HepG2 (cell line): ENCODE measurements around the gene NPFFR1. TPM values are rescaled to one million over a fixed set of nuclear protein-coding genes. Genes with fewer than 3 reads are reported as not detected.

Experiments used
- ATRX ChIP-seq: sonication (generic); formaldehyde crosslinking; IDR thresholded peaks from 2 replicates; pipeline ENCODE4 v1.4.0; 2020; ENCODE audit warnings: missing genetic modification reagents, borderline replicate concordance
- CTCF ChIP-seq: sonication (generic); formaldehyde crosslinking; IDR thresholded peaks from 2 replicates; pipeline ENCODE4 v1.5.0; 2020; ENCODE audit warnings: mild to moderate bottlenecking, missing genetic modification reagents, moderate library complexity
- KLF16 ChIP-seq, 2 experiments: sonication (generic) in 1 of 2; formaldehyde crosslinking in 1 of 2; IDR thresholded peaks; 2 replicates each; pipeline versions ENCODE4 v1.6.1 to v1.8.0; 2016 to 2023; ENCODE audit warnings: missing genetic modification reagents in 2 of 2, missing compliant biosample characterization in 1 of 2
- MEIS1 ChIP-seq: sonication (generic); formaldehyde crosslinking; IDR thresholded peaks from 2 replicates; pipeline ENCODE4 v1.9.0; 2021; ENCODE audit warnings: mild to moderate bottlenecking, missing genetic modification reagents, moderate library complexity, borderline replicate concordance
- MTF2 ChIP-seq: sonication (generic); formaldehyde crosslinking; IDR thresholded peaks from 2 replicates; pipeline ENCODE4 v1.5.0; 2020; ENCODE audit warnings: missing genetic modification reagents, borderline replicate concordance
- NFKBIZ ChIP-seq: IDR thresholded peaks from 2 replicates; pipeline ENCODE4 v1.6.1; 2018; ENCODE audit warnings: missing genetic modification reagents, missing compliant biosample characterization
- UBTF ChIP-seq: sonication (generic); formaldehyde crosslinking; IDR thresholded peaks from 2 replicates; pipeline ENCODE4 v1.4.0; 2020; ENCODE audit warnings: mild to moderate bottlenecking, missing genetic modification reagents
- ZEB1 ChIP-seq: IDR thresholded peaks from 2 replicates; pipeline ENCODE4 v1.6.1; 2012; ENCODE audit warnings: mild to moderate bottlenecking, low read depth, inconsistent platforms; ENCODE audit not compliant: insufficient replicate concordance
- ZNF230 ChIP-seq: sonication (generic); formaldehyde crosslinking; IDR thresholded peaks from 2 replicates; pipeline ENCODE4 v1.4.0; 2020; ENCODE audit warnings: mild to moderate bottlenecking, missing genetic modification reagents
- ZNF281 ChIP-seq: sonication (generic); formaldehyde crosslinking; IDR thresholded peaks from 2 replicates; pipeline ENCODE4 v1.4.0; 2020; ENCODE audit warnings: missing genetic modification reagents, borderline replicate concordance
- ZNF335 ChIP-seq: sonication (generic); formaldehyde crosslinking; IDR thresholded peaks from 2 replicates; pipeline ENCODE4 v1.4.0; 2020; ENCODE audit warnings: missing genetic modification reagents
- ZNF407 ChIP-seq: sonication (generic); formaldehyde crosslinking; IDR thresholded peaks from one replicate; pipeline ENCODE4 v1.5.1; 2020; ENCODE audit warnings: mild to moderate bottlenecking, missing genetic modification reagents; ENCODE audit errors: not compliant biosample characterization
- ZNF598 ChIP-seq: sonication (generic); formaldehyde crosslinking; IDR thresholded peaks from 2 replicates; pipeline ENCODE4 v1.5.1; 2020; ENCODE audit warnings: mild to moderate bottlenecking, missing genetic modification reagents, borderline replicate concordance
- polyA plus RNA-seq, 8 experiments: library from polyadenylated mRNA; depleted of rRNA in 3 of 8; stranded (reverse) in 7 of 8; unstranded in 1 of 8; fragments of >200 nt; fragmentation: Illumina TruSeq in 4 of 8; extraction: Trizol in 4 of 8; gene quantifications; 2 replicates each; pipeline versions ENCODE4 v1.2.1 to v1.2.3, GENCODE V29; 2011 to 2016; ENCODE audit warnings: low read depth in 4 of 8, missing spikeins in 1 of 8, mixed read lengths in 1 of 8; ENCODE audit not compliant: insufficient read depth in 1 of 8
- total RNA-seq, 5 experiments: library from RNA; depleted of rRNA; stranded (reverse); fragments of >200 nt; fragmentation: Illumina TruSeq; extraction: Trizol; gene quantifications; 2 replicates each; pipeline ENCODE4 v1.2.3, GENCODE V29; 2016; ENCODE audit warnings: low read depth in 1 of 5

NPFFR1 gene
- total and polyA plus RNA-seq, 2 of the 13 experiments (the other 11 are each of a cell fraction or from before 2014, with no cell fraction given), result under 0.01 TPM; not detected in 1

GRCh38 chr10:70323697-70324338 lies 40.0 kb upstream of the NPFFR1 start (continued):
- TF ChIP-seq ZNF407 (peak; percentile 80), CTCF (CRISPR knock-in tag) (peak; percentile 92), ZNF230 (peak; percentile 94), ZNF598 (peak; percentile 84), ATRX (CRISPR knock-in tag) (0 out of 2 replicates have a peak, but pooled peaks have one; percentile 16), ZEB1 (peak; percentile 90), MTF2 (CRISPR knock-in tag) (peak; percentile 89), KLF16 (CRISPR knock-in tag; IDR thresholded peaks at IDR 0.05) (peak in 1 of 2 experiments; percentile 92; a peak in 1 of 4 replicates), UBTF (CRISPR knock-in tag) (peak; percentile 83), NFKBIZ (CRISPR knock-in tag) (no peak), MEIS1 (CRISPR knock-in tag) (peak; percentile 74), ZNF335 (CRISPR knock-in tag) (peak; percentile 56; the same call in 1 of the 2 replicates), ZNF281 (CRISPR knock-in tag) (0 out of 2 replicates have a peak, but pooled peaks have one; percentile 34)
